Stimulated activated CD4-positive, alpha-beta T cell treated with anti-CD3 and anti-CD28 coated beads, Interleukin-4, amount 100 ng/mL, for 48 hours (primary cell): ENCODE measurements around the gene VIPR2.

Source experiments
- DNase-seq, 2 donors: peaks; one replicate each; pipeline ENCODE4 v3.0.0-alpha.2; 2020; ENCODE audit warnings: low read depth in 2 of 2

VIPR2 gene

DNA sequence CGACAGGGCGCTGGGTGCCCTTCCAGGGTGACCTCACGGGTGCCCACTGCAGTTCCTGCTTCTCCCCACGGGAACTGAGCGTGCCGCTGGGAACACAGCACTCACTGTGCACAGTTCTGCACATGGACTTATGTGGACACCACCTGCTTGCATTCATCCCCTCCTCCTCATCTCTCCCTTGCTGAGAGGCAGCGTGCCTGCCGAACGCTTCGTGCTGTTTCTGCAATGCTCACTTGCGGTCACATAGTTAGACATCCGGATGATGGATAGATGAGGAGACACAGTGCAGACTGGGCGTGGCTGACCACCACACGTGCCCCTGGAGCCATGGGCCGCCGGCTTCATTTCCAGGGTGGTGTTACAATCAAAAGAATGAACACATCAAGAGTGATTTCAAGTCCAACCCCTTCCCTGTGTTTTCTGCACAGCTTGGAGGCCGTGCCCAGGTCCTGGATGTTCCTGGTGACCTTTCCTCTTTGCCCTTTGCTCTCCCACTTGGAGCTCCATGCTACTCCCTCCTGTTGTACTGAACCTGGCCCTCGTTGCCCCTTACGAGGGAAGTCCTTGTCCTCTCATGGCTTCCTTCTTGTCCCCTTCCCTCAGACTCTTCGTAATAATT lies 119.4 kb downstream of the VIPR2 start:
- DNase-seq: no peak

DNA sequence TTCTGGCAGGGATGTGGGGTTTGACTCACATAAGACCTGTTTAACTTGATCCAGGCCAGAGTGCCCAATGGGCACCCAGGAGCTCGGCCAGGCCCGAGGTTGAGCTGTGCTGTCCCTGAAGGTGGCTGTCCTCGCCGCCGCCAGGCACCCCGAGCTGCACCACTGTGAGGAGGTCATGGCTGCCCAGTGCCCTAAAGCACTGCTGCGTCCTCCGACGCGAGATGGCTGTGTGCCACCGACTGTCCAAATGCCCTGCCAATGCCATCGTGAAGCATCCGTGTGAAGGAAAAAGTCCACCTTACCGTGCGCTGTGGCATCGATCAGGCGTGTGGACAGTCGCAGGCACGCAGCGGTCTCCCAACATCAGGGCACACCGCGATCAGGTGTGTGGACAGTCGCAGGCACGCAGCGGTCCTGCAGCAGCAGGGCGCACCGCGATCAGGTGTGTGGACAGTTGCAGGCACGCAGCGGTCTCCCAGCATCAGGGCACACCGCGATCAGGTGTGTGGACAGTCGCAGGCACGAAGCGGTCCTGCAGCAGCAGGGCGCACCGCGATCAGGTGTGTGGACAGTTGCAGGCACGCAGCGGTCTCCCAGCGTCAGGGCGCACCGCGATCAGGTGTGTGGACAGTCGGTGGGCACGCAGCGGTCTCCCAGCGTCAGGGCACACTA lies 120.3 kb downstream of the VIPR2 start:
- DNase-seq: no peak

DNA sequence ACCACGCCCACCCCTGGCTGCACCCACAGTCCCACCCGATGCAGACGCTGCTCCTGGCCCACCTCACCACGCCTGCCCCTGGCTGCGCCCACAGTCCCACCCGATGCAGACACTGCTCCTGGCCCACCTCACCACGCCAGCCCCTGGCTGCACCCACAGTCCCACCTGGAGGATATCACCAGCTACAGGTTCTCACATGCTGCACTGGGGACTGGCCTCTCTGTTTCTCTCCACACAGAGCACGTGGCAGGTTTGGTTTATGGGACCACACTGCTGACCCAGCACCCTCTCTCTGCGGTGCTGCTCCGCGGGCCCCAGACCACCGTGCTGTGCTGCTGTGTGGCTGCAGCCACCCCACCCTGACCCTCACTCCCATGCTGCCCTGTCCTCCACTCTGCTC lies 120.9 kb downstream of the VIPR2 start:
- no peak for DNase-seq

DNA sequence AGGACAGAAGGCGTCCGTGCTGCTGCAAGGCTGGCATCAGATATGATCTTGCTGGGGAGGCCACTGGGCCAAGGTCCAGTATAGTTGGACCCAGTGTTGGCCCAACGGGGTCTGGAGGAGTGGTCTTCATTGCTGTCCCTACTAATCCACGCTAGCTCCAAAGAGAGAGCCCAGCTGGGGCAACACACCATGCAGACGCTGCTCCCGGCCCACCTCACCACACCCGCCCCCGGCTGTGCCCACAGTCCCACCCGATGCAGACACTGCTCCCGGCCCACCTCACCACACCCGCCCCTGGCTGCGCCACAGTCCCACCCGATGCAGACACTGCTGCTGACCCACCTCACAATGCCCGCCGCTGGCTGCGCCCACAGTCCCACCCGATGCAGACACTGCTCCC lies 121.5 kb downstream of the VIPR2 start:
- DNase-seq: no peak

DNA sequence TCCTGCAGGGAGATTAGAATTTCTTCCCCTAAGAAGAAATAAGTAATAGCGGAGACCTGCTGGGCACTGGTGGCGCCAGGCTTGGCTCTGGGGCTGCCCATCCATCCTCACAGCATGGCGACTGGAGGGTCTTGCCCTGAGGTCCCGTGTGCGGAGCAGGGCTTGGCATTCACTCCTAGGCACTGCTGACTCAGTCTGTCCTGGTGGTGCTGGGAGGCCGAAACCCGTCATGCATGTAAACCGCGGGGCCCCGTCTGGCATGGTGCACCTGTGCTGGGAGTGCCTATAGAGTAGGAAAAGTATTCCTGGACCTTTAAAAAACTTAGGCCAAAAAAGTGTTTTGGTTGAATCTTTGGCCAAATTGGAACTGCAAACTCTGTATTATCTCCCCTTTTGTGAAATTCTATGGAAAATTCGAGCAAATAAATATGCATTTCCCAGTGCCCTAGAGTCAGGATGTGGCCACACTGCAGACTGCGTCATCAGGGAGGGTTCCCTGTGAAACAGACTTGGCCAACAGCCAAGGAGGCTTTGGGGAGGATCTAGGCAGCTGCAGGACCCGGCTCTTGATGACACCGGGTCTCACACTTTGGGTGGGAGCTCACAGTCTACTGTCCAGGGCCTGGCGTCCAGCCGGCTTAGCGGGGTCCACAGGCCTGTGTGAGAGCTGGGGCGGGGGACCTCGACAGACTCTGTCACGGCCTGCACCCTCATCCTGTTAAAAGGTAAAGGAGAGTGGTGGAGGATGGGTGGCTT lies 122.3 kb downstream of the VIPR2 start:
- no peak for DNase-seq

DNA sequence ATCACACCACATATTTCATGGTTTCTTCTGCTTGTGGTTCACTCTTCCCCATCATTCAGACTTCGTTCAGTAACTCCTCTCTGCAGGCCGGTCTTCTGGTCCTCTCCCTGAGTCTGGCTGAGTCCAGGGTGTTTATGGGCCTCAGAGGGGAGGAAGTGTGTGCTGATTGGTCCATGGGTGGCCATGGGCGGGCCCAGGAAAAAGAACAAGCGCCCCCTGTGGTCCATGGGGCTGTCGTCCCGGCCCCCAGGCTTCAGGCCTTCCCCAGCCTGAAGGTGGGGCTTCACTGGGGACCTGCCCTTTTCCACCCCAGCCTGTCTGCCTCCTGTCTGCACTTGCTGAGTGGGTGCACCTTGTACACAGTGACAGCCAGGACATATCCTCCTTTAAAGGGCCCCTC lies 123.7 kb downstream of the VIPR2 start:
- no peak for DNase-seq

DNA sequence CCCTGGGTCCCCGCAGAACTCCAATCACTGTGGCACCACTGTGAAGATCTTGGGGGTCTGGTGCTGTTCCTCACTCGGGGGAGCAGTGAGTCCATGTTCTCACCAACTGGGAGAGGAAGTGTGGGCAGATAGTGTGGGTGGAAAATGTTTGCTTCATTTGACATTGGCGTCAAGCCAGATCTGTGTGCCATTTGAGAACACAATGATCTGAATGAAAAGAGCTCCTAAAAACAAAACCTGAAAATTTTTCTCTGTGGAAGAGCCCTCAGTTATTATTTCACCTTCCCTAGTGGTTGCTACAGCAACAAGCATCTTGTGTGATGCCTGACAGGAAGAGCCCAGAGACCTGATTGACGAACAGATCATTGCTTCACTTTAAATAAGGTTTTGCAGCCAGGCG lies 125.6 kb downstream of the VIPR2 start:
- DNase-seq: no peak

DNA sequence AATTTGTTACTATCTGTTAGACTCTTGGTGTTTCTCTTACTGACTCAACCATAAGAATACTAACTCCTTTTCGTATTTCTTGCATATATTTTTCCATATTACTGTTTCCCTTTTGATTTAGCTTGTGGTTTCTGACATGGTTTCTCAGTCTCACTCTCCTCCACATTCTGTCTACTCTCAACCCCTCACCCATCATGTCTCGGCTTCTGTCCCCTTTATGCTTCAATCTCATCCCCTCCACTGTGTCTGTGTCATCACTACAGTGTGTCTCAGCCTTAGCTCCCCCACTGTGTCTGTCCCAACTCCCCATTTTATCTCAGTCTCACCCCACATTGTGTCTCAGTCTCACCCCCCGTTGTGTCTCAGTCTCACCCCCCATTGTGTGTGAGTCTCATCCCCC lies 126.9 kb downstream of the VIPR2 start:
- no peak for DNase-seq

DNA sequence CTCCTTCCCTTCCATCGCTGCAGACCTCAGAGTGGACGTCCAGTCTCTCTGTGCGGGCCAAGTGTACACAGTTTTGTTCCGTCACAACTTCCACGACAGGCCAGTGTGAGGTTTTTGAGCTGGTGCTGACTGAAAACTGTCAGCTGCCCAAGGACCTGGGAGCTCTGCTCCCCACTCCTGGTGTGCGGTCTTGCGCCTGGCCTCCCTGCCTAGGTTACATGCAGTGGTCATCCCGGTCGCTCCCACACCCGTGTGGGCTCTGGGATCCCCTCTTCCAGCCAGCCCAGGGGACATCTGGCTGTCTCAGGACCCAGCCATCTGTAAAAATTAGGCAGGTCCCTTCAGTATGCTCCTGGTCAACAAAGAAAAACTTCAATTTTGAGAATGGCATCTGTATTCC lies 127.5 kb downstream of the VIPR2 start:
- DNase-seq: no peak

DNA sequence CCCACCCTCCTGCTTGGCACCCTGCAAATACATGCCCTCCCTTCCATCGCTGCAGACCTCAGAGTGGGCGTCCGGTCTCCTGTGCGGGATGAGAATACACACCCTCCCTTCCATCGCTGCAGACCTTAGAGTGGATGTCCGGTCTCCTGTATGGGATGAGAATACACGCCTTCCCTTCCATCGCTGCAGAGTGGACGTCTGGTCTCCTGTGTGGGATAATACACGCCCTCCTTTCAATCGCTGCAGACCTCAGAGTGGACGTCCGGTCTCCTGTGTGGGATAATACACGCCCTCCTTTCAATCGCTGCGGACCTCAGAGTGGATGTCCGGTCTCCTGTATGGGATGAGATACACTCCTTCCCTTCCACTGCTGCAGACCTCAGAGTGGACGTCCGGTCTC lies 128.1 kb downstream of the VIPR2 start:
- DNase-seq: no peak

DNA sequence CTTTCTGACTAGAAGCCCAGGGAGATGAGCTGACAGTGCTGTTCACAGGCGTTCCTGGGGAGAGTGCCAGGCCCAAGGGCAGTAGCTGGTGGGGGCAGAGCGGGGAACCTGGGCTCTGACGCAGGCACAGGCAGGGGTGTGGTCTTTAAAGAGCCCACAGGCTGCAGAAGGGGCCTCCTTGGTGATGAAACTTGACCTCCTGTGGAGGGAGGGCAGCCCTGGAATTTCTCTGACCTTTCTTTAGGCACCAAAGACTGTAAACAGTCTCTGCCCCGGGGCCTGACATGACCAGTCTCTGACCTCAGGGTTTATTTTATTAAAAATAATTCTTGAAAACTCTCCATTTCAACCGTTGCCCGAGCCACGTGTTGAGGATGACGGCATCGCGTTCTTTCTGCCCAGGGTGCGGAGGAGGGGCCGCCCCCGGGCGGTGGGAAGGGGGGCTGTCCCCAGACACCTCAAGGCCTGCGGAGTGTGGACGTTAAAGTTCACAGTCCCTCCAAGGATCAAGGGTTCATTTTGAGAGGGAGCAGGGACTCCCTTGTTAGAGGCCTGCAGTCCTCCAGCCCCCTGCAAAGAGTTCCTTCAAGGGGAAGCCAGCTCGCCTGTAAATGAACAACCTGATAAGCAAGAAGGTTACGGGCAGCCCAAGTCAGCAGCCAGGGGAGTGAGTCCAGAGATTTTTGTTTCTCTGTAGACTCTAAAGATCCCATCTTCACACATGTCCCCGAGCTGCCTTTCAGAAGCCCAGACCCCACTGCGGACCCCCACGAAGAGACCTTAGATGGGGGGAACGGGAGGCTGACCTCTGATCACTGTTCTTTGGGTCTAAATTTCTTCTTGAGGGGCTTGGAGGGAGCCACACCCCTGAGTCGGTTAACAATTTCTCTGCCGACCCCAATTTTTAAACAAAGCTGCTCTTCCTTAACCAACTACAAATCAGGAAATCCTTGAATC lies 128.9 kb downstream of the VIPR2 start:
- no peak for DNase-seq

DNA sequence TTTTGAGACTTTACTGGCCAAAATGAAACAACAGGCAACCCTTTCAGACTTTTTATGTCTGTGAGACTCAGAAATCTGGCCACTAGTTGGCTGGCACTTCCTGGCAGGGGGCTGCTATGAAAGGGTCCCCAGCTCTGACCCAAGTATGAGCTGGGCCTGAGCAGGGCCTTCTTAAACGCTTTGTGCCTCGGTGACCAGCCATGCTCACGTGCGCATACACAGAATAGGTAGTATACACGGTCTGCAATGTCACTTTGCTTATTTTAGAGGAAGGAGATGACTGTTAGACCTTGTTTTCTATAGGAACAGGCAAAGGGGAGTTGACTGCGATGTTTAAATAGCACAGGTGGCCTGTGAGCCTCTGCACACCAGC lies 129.6 kb downstream of the VIPR2 start:
- DNase-seq: no peak

DNA sequence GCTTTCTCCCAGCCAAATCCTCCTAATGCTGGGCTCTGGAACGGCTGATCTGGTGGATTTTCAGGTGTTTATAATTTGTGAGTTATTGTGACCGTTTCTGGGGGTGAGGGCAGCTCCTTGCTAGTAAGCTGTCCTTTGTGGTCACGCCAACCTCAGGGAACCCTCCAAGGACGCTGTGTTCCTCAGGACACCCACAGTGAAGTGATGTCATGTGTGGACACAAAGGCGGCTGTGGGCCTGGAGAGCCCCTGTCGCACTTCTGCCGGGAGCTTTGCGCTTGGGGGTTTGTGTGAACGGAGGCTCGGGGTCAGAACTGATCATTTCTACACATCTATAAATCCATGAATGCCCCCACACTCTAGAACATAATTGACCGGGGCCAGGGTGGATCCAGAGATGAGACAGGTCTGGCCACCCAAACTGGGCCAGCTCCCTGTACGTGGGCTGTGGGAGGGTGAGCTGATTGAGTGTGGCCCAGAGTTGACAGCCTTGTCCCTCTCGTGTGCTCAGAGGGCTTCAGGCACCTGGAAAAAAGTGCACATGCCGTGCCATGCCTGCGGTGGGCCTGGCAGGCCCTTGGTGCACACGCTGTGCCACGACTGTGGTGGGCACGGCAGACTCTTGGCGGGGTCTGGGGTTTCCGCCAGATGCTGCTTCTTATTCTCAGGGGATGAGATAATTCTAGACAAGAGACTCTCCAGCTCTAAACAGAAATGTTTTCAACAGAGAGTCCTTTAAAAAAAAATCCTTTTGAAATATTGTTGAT lies 130.2 kb downstream of the VIPR2 start:
- DNase-seq: no peak

DNA sequence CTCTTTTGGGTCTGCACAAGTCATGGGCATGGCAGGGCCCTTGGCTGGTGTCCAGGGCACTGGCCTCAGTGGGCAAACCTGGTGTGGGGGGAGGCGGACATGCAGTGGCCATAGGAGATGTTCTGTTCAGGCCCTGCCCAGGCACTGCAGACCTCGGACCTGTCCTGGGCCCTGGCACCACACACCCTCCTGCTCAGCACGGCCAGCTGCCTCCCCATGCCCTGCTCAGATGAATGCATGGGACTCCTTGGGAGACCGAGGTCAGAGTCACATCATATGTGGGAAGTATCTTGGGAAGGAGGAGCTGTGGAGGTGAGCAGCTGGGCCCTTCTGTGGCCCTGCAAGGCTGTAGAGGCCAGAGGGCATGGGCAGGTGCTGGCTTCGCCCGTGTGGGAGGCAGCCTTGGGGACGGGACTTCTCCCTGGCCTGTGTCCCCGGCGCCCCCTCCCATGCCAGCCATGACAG lies 130.8 kb downstream of the VIPR2 start:
- DNase-seq: no peak

DNA sequence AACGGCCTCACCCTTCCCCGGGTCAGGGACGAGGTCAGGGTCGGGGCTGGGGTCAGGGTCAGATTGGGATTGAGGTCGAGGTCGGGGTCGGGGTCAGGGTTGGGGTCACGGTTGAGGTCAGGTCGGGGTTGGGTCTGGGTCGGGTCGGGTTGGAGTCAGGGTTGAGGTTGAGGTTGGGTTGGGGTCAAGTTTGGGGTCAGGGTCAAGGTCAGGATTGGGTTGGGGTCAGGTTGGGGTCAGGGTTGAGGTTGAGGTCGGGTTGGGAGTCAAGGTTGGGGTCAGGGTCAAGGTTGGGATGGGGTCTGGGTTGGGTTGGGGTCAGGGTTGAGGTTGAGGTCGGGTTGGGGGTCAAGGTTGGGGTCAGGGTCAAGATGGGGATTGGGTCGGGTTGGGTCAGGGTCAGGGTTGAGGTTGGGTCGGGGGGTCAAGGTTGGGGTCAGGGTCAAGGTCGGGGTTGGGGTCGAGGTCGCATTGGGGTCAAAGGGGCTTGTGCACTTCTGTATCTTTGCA lies 131.4 kb downstream of the VIPR2 start:
- DNase-seq: no peak

DNA sequence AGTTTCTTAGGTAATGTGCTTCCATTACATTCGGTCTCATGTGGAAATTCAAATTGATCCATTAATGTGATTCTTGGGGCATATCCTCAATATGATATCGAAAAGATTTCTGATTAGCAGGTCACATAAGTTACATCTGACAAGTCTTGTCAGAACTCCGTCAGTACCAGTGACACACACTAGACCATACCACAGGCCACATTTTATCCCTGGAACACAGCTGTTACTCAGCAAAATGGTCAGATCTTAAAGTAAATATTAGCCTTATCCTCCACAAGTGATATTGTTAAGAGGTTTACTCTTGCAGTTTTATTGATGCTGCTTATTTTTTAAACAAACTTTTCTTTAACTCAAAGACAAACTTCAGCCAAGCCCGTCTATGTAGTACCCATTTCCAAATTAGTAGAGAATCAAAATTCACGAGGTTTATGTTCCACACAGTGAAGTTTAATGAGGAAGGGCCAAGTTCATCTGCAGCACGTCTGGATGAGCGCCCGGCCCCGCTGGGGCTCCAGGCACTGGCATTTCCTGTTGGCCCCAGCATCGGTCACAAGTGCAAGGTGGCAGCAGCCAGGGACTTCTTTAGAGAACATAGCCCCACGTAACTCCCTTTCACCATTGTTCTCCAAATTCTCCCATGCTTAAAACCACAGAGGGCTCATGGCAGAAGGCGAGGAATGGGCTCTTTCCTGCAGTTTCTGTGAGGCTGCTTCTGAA lies 132.2 kb downstream of the VIPR2 start:
- no peak for DNase-seq

DNA sequence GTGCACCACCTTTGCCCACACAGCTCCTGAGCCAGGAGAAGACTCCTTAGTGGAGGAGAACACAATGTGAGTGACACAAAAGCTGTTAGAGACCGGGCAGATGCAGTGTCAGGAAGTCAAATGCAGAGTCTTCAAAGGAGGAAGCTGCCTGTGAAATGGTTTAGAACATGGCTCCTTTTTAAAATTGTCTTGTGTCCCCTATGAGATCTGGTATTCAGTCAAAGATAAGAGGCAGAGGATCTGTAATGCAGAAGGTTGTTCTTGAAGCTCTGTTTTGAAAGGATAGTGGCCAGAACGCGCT lies 133.0 kb downstream of the VIPR2 start:
- DNase-seq: no peak

DNA sequence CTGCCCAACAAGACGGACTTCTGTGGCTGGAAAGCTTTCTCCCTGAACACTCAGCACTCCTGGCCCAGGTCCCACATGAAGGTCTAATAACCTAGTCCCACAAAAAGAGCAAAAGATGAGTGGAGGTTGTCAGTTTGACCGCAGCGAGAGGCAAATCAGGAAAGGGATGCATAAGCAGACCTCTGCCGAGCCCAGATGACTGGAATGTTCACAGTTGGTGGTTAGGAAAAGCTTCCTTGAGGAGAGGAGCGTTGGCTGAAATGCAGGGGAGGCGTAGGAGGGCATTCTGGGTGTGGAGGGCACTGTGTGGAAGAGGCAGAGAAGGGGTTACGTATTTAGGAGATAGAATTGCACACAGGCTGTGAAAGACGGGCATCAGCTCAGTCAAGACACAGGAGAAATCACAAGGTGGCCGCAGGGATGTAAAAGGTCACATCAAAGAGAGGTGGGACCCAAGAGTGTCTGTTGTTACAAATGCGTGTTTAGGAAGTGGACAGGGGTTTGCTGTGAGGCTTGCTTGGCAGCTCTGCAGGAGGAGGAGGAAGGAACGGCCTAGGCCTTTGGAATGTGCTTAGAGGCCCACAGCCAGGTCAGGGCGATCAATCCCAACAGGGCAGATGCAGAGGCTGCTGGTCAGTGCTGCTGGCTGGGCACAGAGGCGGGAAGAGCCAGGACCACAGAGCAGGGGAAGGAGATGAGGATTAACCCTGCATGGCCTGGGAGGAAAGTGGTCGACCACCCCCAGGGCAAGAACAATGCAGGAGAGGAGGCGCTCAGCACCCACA lies 133.5 kb downstream of the VIPR2 start:
- no peak for DNase-seq

DNA sequence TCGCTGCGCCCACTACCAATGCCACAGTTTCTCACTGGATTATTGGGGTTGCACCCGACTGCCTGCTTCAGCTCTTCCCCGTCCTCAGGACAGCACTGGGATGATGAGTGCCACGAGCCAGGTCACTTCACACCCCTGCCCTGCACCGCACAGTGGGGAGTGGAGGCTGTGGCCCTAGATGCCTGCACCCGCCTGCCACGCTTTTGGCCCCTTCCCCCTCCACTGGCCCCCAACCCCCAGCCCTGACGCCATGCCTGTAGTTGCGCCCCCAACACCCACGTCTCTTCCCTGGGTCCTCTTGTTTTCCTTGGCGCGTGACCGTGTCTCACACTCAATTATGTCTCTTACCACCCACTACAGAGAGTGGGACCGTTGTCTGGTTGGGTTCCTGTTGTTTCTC lies 134.3 kb downstream of the VIPR2 start:
- DNase-seq: no peak

DNA sequence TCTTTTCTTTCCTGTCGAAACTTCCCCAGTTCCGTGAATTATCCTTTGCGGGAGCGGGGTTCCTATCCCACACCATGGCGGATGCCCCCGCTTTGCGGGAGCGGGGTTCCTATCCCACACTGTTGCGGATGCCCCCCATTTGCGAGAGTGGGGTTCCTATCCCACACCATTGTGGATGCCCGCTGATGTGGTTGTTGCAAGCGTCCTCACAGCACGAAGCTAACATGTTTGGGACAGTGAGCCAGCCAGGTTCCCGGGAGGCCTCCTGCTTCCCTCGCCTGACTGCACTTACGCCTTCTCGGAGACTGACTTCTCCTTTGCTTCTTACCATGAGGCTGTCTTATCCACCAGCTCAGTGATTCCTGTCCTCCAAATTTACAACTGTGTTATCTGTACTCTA lies 134.7 kb downstream of the VIPR2 start:
- DNase-seq: no peak
